HEK293 (cell line): Measurements from ENCODE around the gene IQGAP3.

ENCODE experiments used
- CTCF ChIA-PET: fragments of 350-600 bp; formaldehyde crosslinking; extraction: SDS; loops from one replicate; lab custom pipeline; 2021; ENCODE audit warnings: antibody characterized with exemption; lab: Yijun Ruan, JAX
- POLR2A ChIA-PET: fragments of 300-600 bp; formaldehyde crosslinking; extraction: SDS; loops from one replicate; lab custom pipeline; 2020; ENCODE audit warnings: antibody characterized with exemption, inconsistent platforms; lab: Yijun Ruan, JAX
- H3K27ac ChIP-seq: fragments of 200-500 bp; sonication (Bioruptor generic); 2 replicates; pipeline ENCODE4 v1.5.1; 2014; ENCODE audit warnings: low read depth, low read length, control low read depth, inconsistent platforms; ENCODE audit errors: extremely low read depth
- H3K36me3 ChIP-seq, 2 experiments: fragments of 200-500 bp in 1 of 2; sonication (Bioruptor generic) in 1 of 2; 1 replicate in 1 of 2; 2 replicates in 1 of 2; pipeline ENCODE4 v1.5.1; 2014 to 2017; ENCODE audit warnings: inconsistent platforms in 2 of 2, low read length in 2 of 2; ENCODE audit not compliant: control insufficient read depth in 2 of 2, insufficient read depth in 1 of 2
- H3K4me1 ChIP-seq: fragments of 200-500 bp; sonication (Bioruptor generic); 2 replicates; pipeline ENCODE4 v1.5.1; 2014; ENCODE audit warnings: mild to moderate bottlenecking, low read length, inconsistent platforms; ENCODE audit not compliant: control insufficient read depth, insufficient read depth
- H3K4me3 ChIP-seq: 2 replicates; pipeline ENCODE4 v1.5.1; 2011; ENCODE audit warnings: low read depth, mild to moderate bottlenecking, control low read depth, low read length, moderate library complexity
- H3K9me3 ChIP-seq: fragments of 200-500 bp; sonication (Bioruptor generic); 2 replicates; pipeline ENCODE4 v1.5.1; 2014; ENCODE audit warnings: low read depth, low read length, inconsistent platforms; ENCODE audit not compliant: control insufficient read depth, insufficient read depth
- HOXD13 ChIP-seq: sonication (generic); formaldehyde crosslinking; IDR thresholded peaks from 2 replicates; pipeline ENCODE4 v1.8.0; 2022; ENCODE audit warnings: missing genetic modification reagents, borderline replicate concordance
- KLF16 ChIP-seq: fragments of 450-650 bp; formaldehyde crosslinking; IDR thresholded peaks from 2 replicates; pipeline ENCODE4 v1.5.1; 2017; ENCODE audit warnings: missing biosample characterization, missing genetic modification characterization
- KLF7 ChIP-seq: fragments of 450-650 bp; formaldehyde crosslinking; IDR thresholded peaks from 2 replicates; pipeline ENCODE4 v1.5.1; 2016; ENCODE audit warnings: missing biosample characterization, missing genetic modification characterization, borderline replicate concordance
- KLF8 ChIP-seq: fragments of 450-650 bp; formaldehyde crosslinking; IDR thresholded peaks from 2 replicates; pipeline ENCODE4 v1.5.1; 2016; ENCODE audit warnings: missing biosample characterization, missing genetic modification characterization
- PATZ1 ChIP-seq: fragments of 450-650 bp; formaldehyde crosslinking; IDR thresholded peaks from 2 replicates; pipeline ENCODE4 v1.5.1; 2016; ENCODE audit warnings: missing biosample characterization, missing genetic modification characterization
- SCRT1 ChIP-seq: fragments of 450-650 bp; formaldehyde crosslinking; IDR thresholded peaks from 2 replicates; pipeline ENCODE4 v1.5.1; 2016; ENCODE audit warnings: missing biosample characterization, missing genetic modification characterization, borderline replicate concordance
- SP7 ChIP-seq: fragments of 450-650 bp; formaldehyde crosslinking; IDR thresholded peaks from 2 replicates; pipeline ENCODE4 v1.5.1; 2016; ENCODE audit warnings: missing biosample characterization, missing genetic modification characterization
- ZBTB11 ChIP-seq: fragments of 450-650 bp; formaldehyde crosslinking; conservative IDR thresholded peaks from 2 replicates; pipeline ENCODE4 v1.5.1; 2016; ENCODE audit warnings: low read depth, missing biosample characterization, missing genetic modification characterization
- ZBTB20 ChIP-seq: fragments of 450-650 bp; formaldehyde crosslinking; IDR thresholded peaks from 2 replicates; pipeline ENCODE4 v1.5.1; 2016; ENCODE audit warnings: missing biosample characterization, missing genetic modification characterization
- ZBTB21 ChIP-seq: fragments of 450-650 bp; formaldehyde crosslinking; IDR thresholded peaks from 2 replicates; pipeline ENCODE4 v1.5.1; 2017; ENCODE audit warnings: missing biosample characterization, missing genetic modification characterization
- ZNF10 ChIP-seq: fragments of 450-650 bp; formaldehyde crosslinking; IDR thresholded peaks from 2 replicates; pipeline ENCODE4 v1.5.1; 2017; ENCODE audit warnings: missing biosample characterization, missing genetic modification characterization
- ZNF157 ChIP-seq: fragments of 450-650 bp; formaldehyde crosslinking; IDR thresholded peaks from 2 replicates; pipeline ENCODE4 v1.5.1; 2016; ENCODE audit warnings: missing biosample characterization, missing genetic modification characterization
- ZNF341 ChIP-seq: fragments of 450-650 bp; formaldehyde crosslinking; IDR thresholded peaks from 2 replicates; pipeline ENCODE4; 2016; ENCODE audit warnings: low read depth, missing biosample characterization, missing genetic modification characterization
- ZNF501 ChIP-seq: fragments of 450-650 bp; formaldehyde crosslinking; IDR thresholded peaks from 2 replicates; pipeline ENCODE4 v1.5.1; 2016; ENCODE audit warnings: missing biosample characterization, missing genetic modification characterization
- ZNF510 ChIP-seq: fragments of 450-650 bp; formaldehyde crosslinking; IDR thresholded peaks from 2 replicates; pipeline ENCODE4 v1.5.1; 2018; ENCODE audit warnings: mild to moderate bottlenecking, missing genetic modification characterization, missing biosample characterization; ENCODE audit not compliant: insufficient replicate concordance
- ZNF610 ChIP-seq: fragments of 450-650 bp; formaldehyde crosslinking; IDR thresholded peaks from 2 replicates; pipeline ENCODE4 v1.5.1; 2016; ENCODE audit warnings: missing biosample characterization, missing genetic modification characterization, borderline replicate concordance
- ZNF837 ChIP-seq: fragments of 450-650 bp; formaldehyde crosslinking; IDR thresholded peaks from 2 replicates; pipeline ENCODE4 v1.5.1; 2016; ENCODE audit warnings: missing biosample characterization, missing genetic modification characterization
- ZNF843 ChIP-seq: fragments of 450-650 bp; formaldehyde crosslinking; IDR thresholded peaks from 2 replicates; pipeline ENCODE4 v1.5.1; 2016; ENCODE audit warnings: missing biosample characterization, missing genetic modification characterization
- TF ChIP-seq, protein P1 (sequence below): fragments of 450-650 bp; formaldehyde crosslinking; IDR thresholded peaks from 2 replicates; pipeline ENCODE4 v1.5.1; 2016; ENCODE audit warnings: missing biosample characterization, missing genetic modification characterization
- TF ChIP-seq, protein P2 (sequence below): fragments of 450-650 bp; formaldehyde crosslinking; IDR thresholded peaks from 2 replicates; pipeline ENCODE4 v1.5.1; 2016; ENCODE audit warnings: missing biosample characterization, missing genetic modification characterization
- TF ChIP-seq, protein P3 (sequence below): fragments of 450-650 bp; formaldehyde crosslinking; IDR thresholded peaks from 2 replicates; pipeline ENCODE4 v1.5.1; 2016; ENCODE audit warnings: missing biosample characterization, missing genetic modification characterization

The IQGAP3 gene, protein sequence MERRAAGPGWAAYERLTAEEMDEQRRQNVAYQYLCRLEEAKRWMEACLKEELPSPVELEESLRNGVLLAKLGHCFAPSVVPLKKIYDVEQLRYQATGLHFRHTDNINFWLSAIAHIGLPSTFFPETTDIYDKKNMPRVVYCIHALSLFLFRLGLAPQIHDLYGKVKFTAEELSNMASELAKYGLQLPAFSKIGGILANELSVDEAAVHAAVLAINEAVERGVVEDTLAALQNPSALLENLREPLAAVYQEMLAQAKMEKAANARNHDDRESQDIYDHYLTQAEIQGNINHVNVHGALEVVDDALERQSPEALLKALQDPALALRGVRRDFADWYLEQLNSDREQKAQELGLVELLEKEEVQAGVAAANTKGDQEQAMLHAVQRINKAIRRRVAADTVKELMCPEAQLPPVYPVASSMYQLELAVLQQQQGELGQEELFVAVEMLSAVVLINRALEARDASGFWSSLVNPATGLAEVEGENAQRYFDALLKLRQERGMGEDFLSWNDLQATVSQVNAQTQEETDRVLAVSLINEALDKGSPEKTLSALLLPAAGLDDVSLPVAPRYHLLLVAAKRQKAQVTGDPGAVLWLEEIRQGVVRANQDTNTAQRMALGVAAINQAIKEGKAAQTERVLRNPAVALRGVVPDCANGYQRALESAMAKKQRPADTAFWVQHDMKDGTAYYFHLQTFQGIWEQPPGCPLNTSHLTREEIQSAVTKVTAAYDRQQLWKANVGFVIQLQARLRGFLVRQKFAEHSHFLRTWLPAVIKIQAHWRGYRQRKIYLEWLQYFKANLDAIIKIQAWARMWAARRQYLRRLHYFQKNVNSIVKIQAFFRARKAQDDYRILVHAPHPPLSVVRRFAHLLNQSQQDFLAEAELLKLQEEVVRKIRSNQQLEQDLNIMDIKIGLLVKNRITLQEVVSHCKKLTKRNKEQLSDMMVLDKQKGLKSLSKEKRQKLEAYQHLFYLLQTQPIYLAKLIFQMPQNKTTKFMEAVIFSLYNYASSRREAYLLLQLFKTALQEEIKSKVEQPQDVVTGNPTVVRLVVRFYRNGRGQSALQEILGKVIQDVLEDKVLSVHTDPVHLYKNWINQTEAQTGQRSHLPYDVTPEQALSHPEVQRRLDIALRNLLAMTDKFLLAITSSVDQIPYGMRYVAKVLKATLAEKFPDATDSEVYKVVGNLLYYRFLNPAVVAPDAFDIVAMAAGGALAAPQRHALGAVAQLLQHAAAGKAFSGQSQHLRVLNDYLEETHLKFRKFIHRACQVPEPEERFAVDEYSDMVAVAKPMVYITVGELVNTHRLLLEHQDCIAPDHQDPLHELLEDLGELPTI (N-terminal part only)

DNA sequence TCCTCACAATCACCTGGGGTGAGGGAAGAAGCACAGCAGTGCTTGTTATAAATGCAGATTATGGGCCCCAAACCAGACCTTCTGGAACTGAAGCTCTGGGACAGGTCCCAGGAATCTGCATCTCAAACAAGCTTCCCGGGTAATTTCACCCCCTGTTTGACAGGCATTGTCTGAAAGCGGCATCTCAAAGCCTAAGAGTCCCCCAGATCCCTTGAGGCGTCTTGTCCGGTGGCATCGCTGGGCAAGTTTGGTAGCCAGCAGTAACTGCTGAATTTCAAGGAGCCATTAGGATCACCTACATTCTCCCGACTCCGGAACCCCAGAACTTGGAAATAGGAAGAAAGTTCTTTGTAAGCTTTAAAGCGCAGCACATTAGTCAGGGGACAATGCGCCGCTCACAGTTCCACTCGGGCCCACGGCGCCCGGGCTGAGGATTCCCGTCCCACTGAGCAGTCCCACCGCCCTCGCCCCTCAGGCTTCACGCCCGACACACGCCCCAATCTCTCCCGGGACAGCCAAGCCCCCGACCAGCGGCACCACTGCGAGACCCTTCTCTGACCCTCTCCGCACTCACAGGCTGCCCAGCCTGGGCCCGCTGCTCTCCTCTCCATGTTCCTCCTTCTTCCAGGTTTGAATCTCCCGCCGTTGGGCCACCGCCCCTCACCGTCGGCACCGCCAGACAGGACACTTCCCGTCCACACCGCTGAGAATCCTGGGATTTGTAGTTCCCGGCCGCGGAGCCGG is at the start of gene IQGAP3:
IQGAP3 (minus strand) TSS at position 647 of the 744 bp plus-strand sequence; CDS start at position 611, 36 bp downstream.
- H3K9me3 ChIP-seq: no peaks in the 10 kb centered on the region
- ChIA-PET POLR2A (interaction anchor here (1.7 kb wide), 1 partner anchor 20 kb away, joined by 9 read pairs; the partner anchor contains the start of gene NAXE), CTCF (interaction anchor here (0.5 to 1.8 kb wide), 9 partner anchors 8 to 253 kb away, joined by 3 to 9 read pairs (median 4); no protein-coding TSS in a partner anchor)
- H3K4me1 ChIP-seq: no peaks in the 10 kb centered on the region; the same call in 1 of the 2 replicates
- peak within 1 kb of the TSS; percentile 98 for H3K4me3 ChIP-seq
- H3K36me3 ChIP-seq: peaks cover 23 to 28% of the 10 kb centered on the region in 2 experiments
- H3K27ac ChIP-seq: peak within 1 kb of the TSS; percentile 35
- peak; percentile 33; the same call in 1 of the 2 replicates for TF ChIP-seq ZBTB21 (tag by site-specific recombination)
- TF ChIP-seq SP7 (tag by site-specific recombination): peak; percentile 58; the same call in 1 of the 2 replicates
- TF ChIP-seq, protein P1, sequence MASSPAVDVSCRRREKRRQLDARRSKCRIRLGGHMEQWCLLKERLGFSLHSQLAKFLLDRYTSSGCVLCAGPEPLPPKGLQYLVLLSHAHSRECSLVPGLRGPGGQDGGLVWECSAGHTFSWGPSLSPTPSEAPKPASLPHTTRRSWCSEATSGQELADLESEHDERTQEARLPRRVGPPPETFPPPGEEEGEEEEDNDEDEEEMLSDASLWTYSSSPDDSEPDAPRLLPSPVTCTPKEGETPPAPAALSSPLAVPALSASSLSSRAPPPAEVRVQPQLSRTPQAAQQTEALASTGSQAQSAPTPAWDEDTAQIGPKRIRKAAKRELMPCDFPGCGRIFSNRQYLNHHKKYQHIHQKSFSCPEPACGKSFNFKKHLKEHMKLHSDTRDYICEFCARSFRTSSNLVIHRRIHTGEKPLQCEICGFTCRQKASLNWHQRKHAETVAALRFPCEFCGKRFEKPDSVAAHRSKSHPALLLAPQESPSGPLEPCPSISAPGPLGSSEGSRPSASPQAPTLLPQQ (tag by site-specific recombination): peak; percentile 87
- TF ChIP-seq ZNF510 (tag by site-specific recombination): no peak
- peak; percentile 99 for TF ChIP-seq KLF7 (tag by site-specific recombination)
- peak; percentile 80; the same call in 1 of the 2 replicates for TF ChIP-seq ZNF501 (tag by site-specific recombination)
- TF ChIP-seq, protein P2, sequence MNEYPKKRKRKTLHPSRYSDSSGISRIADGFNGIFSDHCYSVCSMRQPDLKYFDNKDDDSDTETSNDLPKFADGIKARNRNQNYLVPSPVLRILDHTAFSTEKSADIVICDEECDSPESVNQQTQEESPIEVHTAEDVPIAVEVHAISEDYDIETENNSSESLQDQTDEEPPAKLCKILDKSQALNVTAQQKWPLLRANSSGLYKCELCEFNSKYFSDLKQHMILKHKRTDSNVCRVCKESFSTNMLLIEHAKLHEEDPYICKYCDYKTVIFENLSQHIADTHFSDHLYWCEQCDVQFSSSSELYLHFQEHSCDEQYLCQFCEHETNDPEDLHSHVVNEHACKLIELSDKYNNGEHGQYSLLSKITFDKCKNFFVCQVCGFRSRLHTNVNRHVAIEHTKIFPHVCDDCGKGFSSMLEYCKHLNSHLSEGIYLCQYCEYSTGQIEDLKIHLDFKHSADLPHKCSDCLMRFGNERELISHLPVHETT (tag by site-specific recombination): peak; percentile 62; the same call in 1 of the 2 replicates
- peak; percentile 96 for TF ChIP-seq ZBTB11 (tag by site-specific recombination)
- TF ChIP-seq ZNF610 (tag by site-specific recombination): peak; percentile 88; the same call in 1 of the 2 replicates
- peak; percentile 100 for TF ChIP-seq ZBTB20 (tag by site-specific recombination)
- TF ChIP-seq ZNF843 (tag by site-specific recombination): 0 out of 2 replicates have a peak, but pooled peaks have one; percentile 57
- TF ChIP-seq HOXD13 (CRISPR knock-in tag): no peak
- TF ChIP-seq KLF8 (tag by site-specific recombination): peak; percentile 97
- peak; percentile 75; the same call in 1 of the 2 replicates for TF ChIP-seq ZNF10 (tag by site-specific recombination)
- TF ChIP-seq PATZ1 (tag by site-specific recombination): peak; percentile 84
- peak; percentile 97 for TF ChIP-seq KLF16 (tag by site-specific recombination)
- TF ChIP-seq ZNF341 (tag by site-specific recombination): peak; percentile 90
- TF ChIP-seq ZNF157 (tag by site-specific recombination): no peak
- TF ChIP-seq SCRT1: no peak
- TF ChIP-seq, protein P3, sequence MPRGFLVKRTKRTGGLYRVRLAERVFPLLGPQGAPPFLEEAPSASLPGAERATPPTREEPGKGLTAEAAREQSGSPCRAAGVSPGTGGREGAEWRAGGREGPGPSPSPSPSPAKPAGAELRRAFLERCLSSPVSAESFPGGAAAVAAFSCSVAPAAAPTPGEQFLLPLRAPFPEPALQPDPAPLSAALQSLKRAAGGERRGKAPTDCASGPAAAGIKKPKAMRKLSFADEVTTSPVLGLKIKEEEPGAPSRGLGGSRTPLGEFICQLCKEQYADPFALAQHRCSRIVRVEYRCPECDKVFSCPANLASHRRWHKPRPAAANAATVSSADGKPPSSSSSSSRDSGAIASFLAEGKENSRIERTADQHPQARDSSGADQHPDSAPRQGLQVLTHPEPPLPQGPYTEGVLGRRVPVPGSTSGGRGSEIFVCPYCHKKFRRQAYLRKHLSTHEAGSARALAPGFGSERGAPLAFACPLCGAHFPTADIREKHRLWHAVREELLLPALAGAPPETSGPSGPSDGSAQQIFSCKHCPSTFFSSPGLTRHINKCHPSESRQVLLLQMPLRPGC: no peak
- TF ChIP-seq ZNF837 (tag by site-specific recombination): no peak
